Right lobe of liver (tissue), 6 donors: ENCODE results near the gene PPP4R2. TPM values are rescaled to one million over a fixed set of nuclear protein-coding genes. Genes with fewer than 3 reads are reported as not detected.
A peak's percentile ranks its signal among the peaks of the same experiment; 100 is the strongest.

Source experiments
- ATAC-seq, 4 donors: fragments of 200-7000 bp; cut with Tn5 transposase; one replicate each; pipeline ENCODE4 v1.9.1; 2020; ENCODE audit warnings: mild to moderate bottlenecking in 4 of 4, moderate library complexity in 4 of 4
- DNase-seq, 3 donors: peaks; one replicate each; pipeline ENCODE4 v3.0.0-alpha.2; 2020
- H3K27ac ChIP-seq, 3 donors: fragments of 200-600 bp; one replicate each; pipeline ENCODE4 v1.8.0; 2022
- H3K27me3 ChIP-seq, 2 donors: fragments of 200-600 bp; one replicate each; pipeline ENCODE4 v1.8.0; 2022
- H3K36me3 ChIP-seq, 4 donors: fragments of 200-600 bp; sonication (generic) in 1 of 4; one replicate each; pipeline versions ENCODE4 v1.5.1 to v1.8.0; 2017 to 2022; ENCODE audit warnings: control low read depth in 1 of 4
- H3K4me1 ChIP-seq, 4 donors: fragments of 200-600 bp; sonication (generic) in 1 of 4; one replicate each; pipeline versions ENCODE4 v1.5.1 to v1.8.0; 2017 to 2022; ENCODE audit warnings: control low read depth in 1 of 4
- H3K4me3 ChIP-seq, 3 donors: fragments of 200-600 bp; one replicate each; pipeline ENCODE4 v1.8.0; 2022
- H3K9me3 ChIP-seq, 4 donors: fragments of 200-600 bp; sonication (generic) in 1 of 4; one replicate each; pipeline versions ENCODE4 v1.5.1 to v1.8.0; 2017 to 2022; ENCODE audit warnings: control low read depth in 1 of 4
- POLR2A ChIP-seq: fragments of 450-650 bp; IDR thresholded peaks from one replicate; pipeline ENCODE4 v1.6.1; 2017; ENCODE audit warnings: antibody characterized with exemption, mild to moderate bottlenecking
- WGBS: methylation state at CpG from one replicate; pipeline ENCODE4 v1.1.6; 2018; ENCODE audit warnings: low coverage, low lambda C conversion rate; ENCODE audit not compliant: insufficient coverage; ENCODE audit errors: missing lambda C conversion rate; 5-methylcytosine and 5-hydroxymethylcytosine counted together
- intact Hi-C, 2 donors: fragments of 100-400 bp; cut with DNase I; formaldehyde crosslinking; loops; one replicate each; pipeline versions ENCODE4 v1.11.2 to v1.14.1; 2022
- total RNA-seq, 6 experiments: library from RNA; depleted of rRNA in 2 of 6; stranded (reverse); fragments of >200 nt in 2 of 6; fragmentation: NEBNext Ultra II Directional in 3 of 6; extraction: Animal tissue kit (Norgen Biotek cat#: 25700) in 3 of 6; gene quantifications; one replicate each; pipeline versions ENCODE4 v1.1.0 to v1.2.4, GENCODE V29; 2016 to 2023
- TF ChIP-seq, protein P1 (sequence below), 4 donors: fragments of 200-600 bp in 3 of 4; fragments of 450-650 bp in 1 of 4; IDR thresholded peaks; one replicate each; pipeline versions ENCODE4 v1.5.1 to v1.8.0; 2016 to 2022; ENCODE audit warnings: antibody characterized with exemption in 4 of 4, mild to moderate bottlenecking in 2 of 4
- donor health status: DM: no; HTN: yes; CAD: no.
- donor health status: DM: no; HTN: no; CAD: no.
- donor health status: DM: no; HTN: no; CAD: no.
- donor health status: DM: no; HTN: yes; CAD: no.
- donor health status: DM: no; HTN: yes; CAD: no.

Gene PPP4R2
- total RNA-seq, 6 experiments from 2014 or later, result 23.7 to 56.1 (median 42.3) TPM

DNA sequence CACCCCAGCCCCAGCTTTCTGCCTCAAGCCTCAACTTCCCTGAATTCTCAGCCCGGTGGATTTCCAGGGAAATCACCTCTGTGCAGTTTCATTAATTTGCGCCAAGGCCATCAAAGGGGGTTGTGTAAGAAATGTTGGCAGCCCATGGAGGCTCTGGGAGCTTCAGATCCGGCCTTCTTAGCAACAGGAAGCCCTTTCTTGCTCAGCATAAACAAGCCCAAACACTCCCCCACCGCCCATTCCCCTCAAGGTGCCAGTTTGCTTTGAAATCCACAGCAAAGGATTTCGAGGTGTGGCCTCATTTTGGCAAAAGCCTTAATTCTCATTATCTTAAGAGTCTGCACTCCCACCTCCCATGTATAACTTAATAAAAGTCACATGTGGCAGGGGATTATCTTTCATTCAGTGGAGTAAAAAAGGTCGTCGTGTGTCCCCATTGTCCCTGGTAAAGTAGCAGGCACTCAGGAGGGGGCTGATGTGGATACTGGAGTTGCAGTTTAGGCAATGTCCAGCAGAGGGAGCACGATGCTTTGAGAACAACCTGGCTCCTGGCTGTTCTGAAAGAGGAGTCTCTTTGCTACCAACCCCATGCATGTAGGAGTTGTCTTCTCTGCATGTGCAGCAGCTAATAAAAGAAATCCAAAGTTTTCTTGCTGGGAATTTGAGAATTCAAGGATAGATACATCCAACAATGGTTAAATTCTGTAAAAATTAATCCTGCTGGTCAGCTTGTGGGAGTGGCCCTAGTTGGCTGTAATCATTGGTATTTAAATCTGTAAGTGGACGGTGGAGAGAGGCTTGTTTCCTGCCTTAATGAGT lies 104.3 kb downstream of the PPP4R2 start:
- H3K4me1 ChIP-seq, result no peaks in the 10 kb centered on the region
- WGBS, result 16% methylated on average over 8 of the region's 9 CpGs
- intact Hi-C loops, result loop anchor here in 1 of 2 donors (5.0 to 10.0 kb wide), 2 partner anchors 334 to 401 kb away; no protein-coding TSS in a partner anchor
- H3K9me3 ChIP-seq, result no peaks in the 10 kb centered on the region
- TF ChIP-seq POLR2A, result no peak
- TF ChIP-seq, protein P1, sequence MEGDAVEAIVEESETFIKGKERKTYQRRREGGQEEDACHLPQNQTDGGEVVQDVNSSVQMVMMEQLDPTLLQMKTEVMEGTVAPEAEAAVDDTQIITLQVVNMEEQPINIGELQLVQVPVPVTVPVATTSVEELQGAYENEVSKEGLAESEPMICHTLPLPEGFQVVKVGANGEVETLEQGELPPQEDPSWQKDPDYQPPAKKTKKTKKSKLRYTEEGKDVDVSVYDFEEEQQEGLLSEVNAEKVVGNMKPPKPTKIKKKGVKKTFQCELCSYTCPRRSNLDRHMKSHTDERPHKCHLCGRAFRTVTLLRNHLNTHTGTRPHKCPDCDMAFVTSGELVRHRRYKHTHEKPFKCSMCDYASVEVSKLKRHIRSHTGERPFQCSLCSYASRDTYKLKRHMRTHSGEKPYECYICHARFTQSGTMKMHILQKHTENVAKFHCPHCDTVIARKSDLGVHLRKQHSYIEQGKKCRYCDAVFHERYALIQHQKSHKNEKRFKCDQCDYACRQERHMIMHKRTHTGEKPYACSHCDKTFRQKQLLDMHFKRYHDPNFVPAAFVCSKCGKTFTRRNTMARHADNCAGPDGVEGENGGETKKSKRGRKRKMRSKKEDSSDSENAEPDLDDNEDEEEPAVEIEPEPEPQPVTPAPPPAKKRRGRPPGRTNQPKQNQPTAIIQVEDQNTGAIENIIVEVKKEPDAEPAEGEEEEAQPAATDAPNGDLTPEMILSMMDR (IDR thresholded peaks at IDR 0.05), result peak; percentile 89 to 93 (median 92)
- ATAC-seq (peak; percentile 95 to 99 (median 98)), DNase-seq (peak; percentile 66 to 76 (median 69))
- H3K36me3 ChIP-seq, result no peaks in the 10 kb centered on the region
- H3K27me3 ChIP-seq, result no peaks in the 10 kb centered on the region
- no peak overlapping the region for H3K4me3 ChIP-seq
- H3K27ac ChIP-seq, result no peak overlapping the region

DNA sequence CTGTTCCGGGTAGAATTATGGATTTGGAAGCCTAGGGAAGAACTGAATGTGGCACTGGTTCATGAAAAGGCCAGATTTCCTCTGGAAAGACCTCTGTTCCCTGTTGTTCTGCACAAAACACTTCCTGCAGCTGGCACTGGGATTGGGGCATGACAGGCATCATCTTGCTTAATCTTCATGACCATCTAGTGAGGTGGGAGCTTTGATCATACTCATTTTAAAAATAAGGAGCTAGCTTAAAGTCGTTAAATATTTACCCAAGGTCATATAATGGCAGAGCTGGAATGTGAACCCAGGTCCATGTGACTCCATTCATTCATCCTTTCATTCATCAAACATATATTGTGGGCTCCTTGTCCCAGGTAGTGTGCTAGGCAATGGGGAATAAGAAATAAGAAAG lies 105.3 kb downstream of the PPP4R2 start:
- no peak for DNase-seq
- H3K27me3 ChIP-seq, result no peaks in the 10 kb centered on the region
- ATAC-seq, result no peak
- H3K4me1 ChIP-seq, result no peaks in the 10 kb centered on the region
- H3K36me3 ChIP-seq, result no peaks in the 10 kb centered on the region
- TF ChIP-seq, protein P1 (IDR thresholded peaks at IDR 0.05), result no peak
- no peak for TF ChIP-seq POLR2A
- H3K4me3 ChIP-seq, result no peak overlapping the region
- H3K9me3 ChIP-seq, result no peaks in the 10 kb centered on the region
- 12% methylated on average over 2 of the region's 2 CpGs for WGBS
- no peak overlapping the region for H3K27ac ChIP-seq
- intact Hi-C loops, result loop anchor here in 1 of 2 donors (5.0 to 10.0 kb wide), 2 partner anchors 333 to 400 kb away; no protein-coding TSS in a partner anchor

DNA sequence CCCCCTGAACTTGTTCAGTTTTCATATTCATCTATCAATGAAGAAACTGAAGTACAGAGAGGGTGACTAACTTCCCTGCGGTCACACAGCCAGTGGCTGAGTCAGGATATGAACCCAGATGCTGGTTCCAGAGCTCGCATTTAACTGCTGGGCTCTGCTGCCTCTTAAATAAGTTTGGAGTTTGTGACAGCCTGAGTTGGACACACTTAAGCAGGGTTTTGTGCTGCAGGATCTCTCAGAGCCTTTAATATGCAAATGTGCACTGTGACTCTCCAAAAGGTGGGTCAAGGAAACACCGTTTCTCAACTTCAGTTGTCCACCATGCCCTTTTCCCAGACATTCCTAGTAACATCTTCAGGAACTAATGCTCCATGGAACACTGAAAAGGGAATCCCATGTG lies 110.6 kb downstream of the PPP4R2 start:
- Histone ChIP-seq H3K9me3 (no peaks in the 10 kb centered on the region), H3K4me1 (no peaks in the 10 kb centered on the region), H3K27ac (no peak overlapping the region), H3K27me3 (no peaks in the 10 kb centered on the region), H3K36me3 (no peaks in the 10 kb centered on the region), H3K4me3 (no peak overlapping the region)
- DNase-seq, result no peak
- no peak for ATAC-seq
- 74% methylated on average over 3 of the region's 3 CpGs for WGBS
- intact Hi-C loops, result loop anchor here (5.0 to 10.0 kb wide), 2 partner anchors 328 to 385 kb away; no protein-coding TSS in a partner anchor
- no peak for TF ChIP-seq POLR2A
- TF ChIP-seq, protein P1 (IDR thresholded peaks at IDR 0.05), result no peak

DNA sequence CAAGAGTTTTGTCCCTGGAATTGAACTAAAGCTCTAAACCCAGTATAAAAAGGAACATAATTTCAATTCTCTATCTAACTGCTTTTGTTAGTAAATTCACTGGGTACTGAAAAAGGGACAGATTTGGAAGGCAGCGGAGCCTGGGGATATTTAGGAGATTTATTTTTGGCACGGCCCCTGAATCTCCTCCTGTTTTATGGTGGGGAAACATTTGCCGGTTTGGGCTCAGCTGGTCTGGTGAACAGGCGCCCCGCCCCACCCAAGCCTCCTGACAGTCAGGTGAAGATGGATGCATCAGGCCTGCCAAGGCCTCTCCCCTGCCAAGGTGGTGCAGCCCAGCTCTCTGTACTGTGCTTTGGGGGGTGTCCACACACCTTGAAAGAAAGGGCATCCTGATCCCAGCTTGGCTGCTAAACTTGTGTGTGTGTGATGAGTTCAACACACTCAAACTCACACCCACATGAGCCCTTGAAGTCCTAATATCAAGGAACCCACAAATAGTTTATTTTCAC lies 111.1 kb downstream of the PPP4R2 start:
- WGBS, result 68% methylated on average over 3 of the region's 5 CpGs
- H3K4me1 ChIP-seq, result no peaks in the 10 kb centered on the region

More for the DNA sequence above, 111.1 kb downstream of the PPP4R2 start:
- H3K9me3 ChIP-seq, result no peaks in the 10 kb centered on the region
- TF ChIP-seq, protein P1 (IDR thresholded peaks at IDR 0.05), result no peak
- TF ChIP-seq POLR2A, result no peak
- no peaks in the 10 kb centered on the region for H3K36me3 ChIP-seq
- H3K27ac ChIP-seq, result no peak overlapping the region
- intact Hi-C loops, result loop anchor here (5.0 to 10.0 kb wide), 2 partner anchors 327 to 385 kb away; no protein-coding TSS in a partner anchor
- DNase-seq (no peak), ATAC-seq (no peak)
- H3K4me3 ChIP-seq, result no peak overlapping the region
- no peaks in the 10 kb centered on the region for H3K27me3 ChIP-seq
